SH-SY5Y (cell line): ENCODE results near the gene GABRA4.

Source experiments
- GATA2 ChIP-seq: IDR thresholded peaks from 2 replicates; pipeline ENCODE4 v1.6.1; 2011; ENCODE audit warnings: mild to moderate bottlenecking, low read depth, low read length
- GATA3 ChIP-seq: IDR thresholded peaks from 2 replicates; pipeline ENCODE4 v1.6.1; 2011; ENCODE audit warnings: low read depth, mild to moderate bottlenecking, low read length, moderate library complexity

DNA sequence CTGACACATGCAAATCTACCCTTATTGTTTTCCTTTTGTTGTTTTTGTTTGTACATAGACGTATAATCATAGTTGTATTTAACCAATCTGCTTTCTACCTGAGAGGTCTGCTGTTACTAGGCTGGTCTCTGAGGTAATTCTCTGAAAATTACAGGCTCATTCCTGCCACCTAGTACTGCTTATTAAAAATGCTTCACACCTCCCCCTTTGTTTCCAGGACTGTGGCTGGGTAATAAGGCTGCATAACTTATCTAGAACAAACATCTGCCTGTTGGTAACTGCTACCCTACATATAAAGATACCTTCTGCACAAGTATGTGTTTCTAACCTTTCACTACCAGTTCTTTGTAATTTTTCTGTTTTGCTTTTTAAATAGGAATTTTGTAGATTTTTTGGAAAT lies 118.6 kb downstream of the GABRA4 start:
- TF ChIP-seq GATA2 (no peak), GATA3 (no peak)
